KMS-11 (cell line): ENCODE data around the gene CFAP92.

Source experiments
- H2AFZ ChIP-seq: fragments of 200-600 bp; sonication (generic); 2 replicates; pipeline ENCODE4 v1.6.1; 2016; ENCODE audit warnings: antibody characterized with exemption, mixed run types, low read depth
- H3K27ac ChIP-seq: fragments of 200-600 bp; sonication (generic); 2 replicates; pipeline ENCODE4 v1.6.1; 2016; ENCODE audit warnings: mild to moderate bottlenecking, mixed run types
- H3K27me3 ChIP-seq: fragments of 200-600 bp; sonication (generic); 2 replicates; pipeline ENCODE4 v1.6.1; 2017; ENCODE audit warnings: mild to moderate bottlenecking, low read depth, mixed run types, moderate library complexity; ENCODE audit not compliant: insufficient read depth
- H3K36me3 ChIP-seq: fragments of 200-600 bp; sonication (generic); 2 replicates; pipeline ENCODE4 v1.6.1; 2017; ENCODE audit warnings: mild to moderate bottlenecking, mixed run types; ENCODE audit not compliant: insufficient read depth
- H3K4me1 ChIP-seq: fragments of 200-600 bp; sonication (generic); 2 replicates; pipeline ENCODE4 v1.6.1; 2016; ENCODE audit warnings: mild to moderate bottlenecking, low read depth, mixed run types; ENCODE audit not compliant: poor library complexity, severe bottlenecking
- H3K4me2 ChIP-seq: fragments of 200-600 bp; sonication (generic); 2 replicates; pipeline ENCODE4 v1.7.0; 2016; ENCODE audit warnings: mild to moderate bottlenecking, mixed run types
- H3K4me3 ChIP-seq: fragments of 200-600 bp; sonication (generic); IDR thresholded peaks from 2 replicates; pipeline ENCODE4 v1.6.1; 2017; ENCODE audit warnings: low read depth, low read length, mixed read lengths; ENCODE audit not compliant: insufficient read depth
- H3K79me2 ChIP-seq: fragments of 200-600 bp; sonication (generic); 2 replicates; pipeline ENCODE4 v1.6.1; 2016; ENCODE audit warnings: low read depth, mixed run types; ENCODE audit not compliant: insufficient read depth
- H3K9ac ChIP-seq: fragments of 200-600 bp; sonication (generic); 2 replicates; pipeline ENCODE4 v1.6.1; 2016; ENCODE audit warnings: mild to moderate bottlenecking, mixed run types
- H4K20me1 ChIP-seq: fragments of 200-600 bp; sonication (generic); 2 replicates; pipeline ENCODE4 v1.6.1; 2016; ENCODE audit warnings: mild to moderate bottlenecking, mixed run types; ENCODE audit not compliant: insufficient read depth
- CTCF ChIP-seq: fragments of 200-600 bp; sonication (generic); conservative IDR thresholded peaks from 2 replicates; pipeline ENCODE4 v1.6.1; 2017; ENCODE audit warnings: low read depth, mild to moderate bottlenecking, antibody characterized with exemption, low read length, moderate library complexity, mixed read lengths

CFAP92 gene

GRCh38 chr3:128922804-128923459 lies 70.9 kb downstream of the CFAP92 start:
- no peaks in the 10 kb centered on the region for H3K4me1 ChIP-seq
- no peak overlapping the region for H3K27ac ChIP-seq
- H3K79me2 ChIP-seq = no peaks in the 10 kb centered on the region
- no peaks in the 10 kb centered on the region for H3K27me3 ChIP-seq
- H4K20me1 ChIP-seq = no peaks in the 10 kb centered on the region
- H3K4me3 ChIP-seq = no peak overlapping the region
- no peak overlapping the region for H3K9ac ChIP-seq
- TF ChIP-seq CTCF = no peak
- H3K4me2 ChIP-seq = no peak overlapping the region
- H2AFZ ChIP-seq = no peak overlapping the region
- no peaks in the 10 kb centered on the region for H3K36me3 ChIP-seq

GRCh38 chr3:128919988-128920387 lies 73.9 kb downstream of the CFAP92 start:
- no peak overlapping the region for H3K9ac ChIP-seq
- H2AFZ ChIP-seq = no peak overlapping the region
- no peak overlapping the region for H3K4me3 ChIP-seq
- no peak overlapping the region for H3K27ac ChIP-seq
- no peaks in the 10 kb centered on the region for H3K79me2 ChIP-seq
- TF ChIP-seq CTCF = no peak
- no peaks in the 10 kb centered on the region for H3K36me3 ChIP-seq
- H3K4me2 ChIP-seq = no peak overlapping the region
- H3K27me3 ChIP-seq = no peaks in the 10 kb centered on the region
- no peaks in the 10 kb centered on the region for H3K4me1 ChIP-seq
- no peaks in the 10 kb centered on the region for H4K20me1 ChIP-seq

GRCh38 chr3:128917291-128917690 lies 76.6 kb downstream of the CFAP92 start:
- H2AFZ ChIP-seq = no peak overlapping the region
- H3K4me3 ChIP-seq = no peak overlapping the region
- no peaks in the 10 kb centered on the region for H4K20me1 ChIP-seq
- no peak for TF ChIP-seq CTCF
- no peak overlapping the region for H3K9ac ChIP-seq
- H3K27ac ChIP-seq = no peak overlapping the region
- H3K79me2 ChIP-seq = no peaks in the 10 kb centered on the region
- no peaks in the 10 kb centered on the region for H3K27me3 ChIP-seq
- H3K4me1 ChIP-seq = no peaks in the 10 kb centered on the region
- H3K4me2 ChIP-seq = no peak overlapping the region
- peaks cover 9% of the 10 kb centered on the region; the same call in 1 of the 2 replicates for H3K36me3 ChIP-seq

GRCh38 chr3:128914966-128915645 lies 78.8 kb downstream of the CFAP92 start:
- Histone ChIP-seq H3K27ac (no peak overlapping the region), H3K4me2 (no peak overlapping the region), H3K27me3 (no peaks in the 10 kb centered on the region), H3K9ac (no peak overlapping the region), H3K4me1 (no peaks in the 10 kb centered on the region), H3K36me3 (peaks cover 9% of the 10 kb centered on the region; the same call in 1 of the 2 replicates), H3K4me3 (no peak overlapping the region), H3K79me2 (no peaks in the 10 kb centered on the region), H4K20me1 (no peaks in the 10 kb centered on the region), H2AFZ (no peak overlapping the region)
- TF ChIP-seq CTCF = no peak
